Activated CD8-positive, alpha-beta memory T cell treated with anti-CD3 and anti-CD28 coated beads for 48 hours (primary cell): ENCODE measurements around the gene HACL1.

Experiments
- DNase-seq, 3 experiments: peaks; one replicate each; pipeline ENCODE4 v3.0.0-alpha.2; 2020; ENCODE audit warnings: low read depth in 2 of 3, low spot score in 2 of 3

HACL1 gene

GRCh38 chr3:15528854-15529537 lies 72.4 kb downstream of the HACL1 start:
- no peak for DNase-seq

DNA sequence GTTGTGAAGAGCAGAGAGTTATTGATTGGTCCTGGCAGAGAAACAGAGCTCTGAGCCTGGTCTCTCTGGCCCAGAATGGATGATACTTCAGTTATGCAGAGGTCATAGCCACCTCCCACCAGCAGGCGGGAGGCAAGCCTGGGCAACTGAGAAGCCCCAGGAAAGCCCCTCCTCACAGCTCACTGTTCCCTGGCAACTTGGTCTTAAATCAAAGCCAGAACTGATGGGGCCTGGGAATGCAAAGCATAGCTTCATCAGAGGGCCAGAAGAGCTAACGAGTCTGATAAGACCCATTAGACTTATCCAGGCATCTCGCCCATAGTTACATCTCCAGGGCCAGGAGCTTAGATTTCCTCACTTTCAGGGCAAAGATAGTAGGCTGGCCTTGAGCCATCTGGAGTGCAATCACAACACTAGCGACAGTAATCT lies 74.3 kb downstream of the HACL1 start:
- DNase-seq, result no peak

DNA sequence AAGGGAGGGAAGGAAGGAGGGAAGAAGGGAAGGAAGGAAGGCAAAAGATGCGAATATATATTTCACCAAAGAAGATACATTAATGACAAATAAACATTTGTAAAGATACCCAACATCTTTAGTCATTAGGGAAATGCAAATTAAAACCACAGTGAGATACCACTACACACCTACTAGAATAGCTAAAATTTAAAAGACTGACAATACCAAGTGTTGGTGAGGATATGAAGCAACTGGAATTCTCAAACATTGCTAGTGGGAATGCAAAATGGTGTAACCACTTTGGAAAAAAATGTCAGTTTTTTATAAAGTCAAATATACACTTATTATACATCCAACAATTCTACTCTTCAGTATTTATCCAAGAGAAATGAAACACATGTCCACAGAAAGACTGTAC lies 75.6 kb downstream of the HACL1 start:
- DNase-seq, result no peak

- no peak for DNase-seq
Observed at GRCh38 chr3:15523660-15524417, 77.5 kb downstream of the HACL1 start.

GRCh38 chr3:15522016-15522415 lies 79.4 kb downstream of the HACL1 start:
- no peak for DNase-seq

DNA sequence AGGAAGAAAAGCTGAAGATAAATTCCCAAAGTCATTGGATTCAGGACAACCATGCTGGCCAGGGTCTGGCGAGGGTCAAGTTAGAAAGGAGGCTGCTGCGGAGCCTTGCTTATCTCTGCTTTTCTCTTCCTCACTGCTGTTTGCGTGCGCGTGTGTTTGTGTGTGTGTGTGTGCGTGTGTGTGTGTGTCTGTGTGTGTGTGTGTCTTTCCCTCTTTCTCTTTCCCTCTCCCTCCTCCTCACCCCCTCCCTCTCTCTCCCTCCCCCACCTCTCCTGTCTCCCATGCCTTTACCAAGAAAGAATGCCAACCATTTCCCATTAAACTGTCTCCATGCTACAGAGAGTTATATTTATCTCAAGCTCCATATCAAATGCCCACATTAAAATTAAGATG lies 79.8 kb downstream of the HACL1 start, which contains the start of gene COLQ:
COLQ (minus strand) TSS at position 134 of the 393 bp plus-strand sequence; CDS start at position 53, 81 bp downstream.
- DNase-seq, result no peak

GRCh38 chr3:15520804-15521572 lies 80.4 kb downstream of the HACL1 start:
- no peak for DNase-seq

DNA sequence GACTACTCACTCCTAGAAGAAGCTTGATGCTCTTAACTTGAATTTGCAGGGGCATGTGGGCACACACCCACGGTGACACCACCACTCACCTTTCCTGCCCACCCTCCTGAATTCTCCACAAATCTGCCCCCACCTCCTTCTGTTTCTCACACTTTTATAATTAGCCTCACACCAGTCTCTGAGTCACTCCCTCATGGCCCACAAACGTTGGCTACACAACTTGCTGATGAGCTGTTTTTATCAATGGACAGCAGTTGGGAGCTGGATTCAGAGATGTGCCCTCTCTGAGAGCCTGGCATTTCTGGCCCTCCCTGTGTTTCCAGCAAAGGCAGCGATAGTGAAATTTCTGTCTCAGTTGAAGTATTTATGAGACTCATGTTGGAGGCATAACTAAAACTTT lies 81.2 kb downstream of the HACL1 start:
- no peak for DNase-seq

- no peak for DNase-seq
Observed at GRCh38 chr3:15519096-15519495, 82.3 kb downstream of the HACL1 start.

GRCh38 chr3:15514663-15515340 lies 86.6 kb downstream of the HACL1 start:
- DNase-seq, result no peak

- no peak for DNase-seq
Observed at GRCh38 chr3:15513810-15514662, 87.3 kb downstream of the HACL1 start.

GRCh38 chr3:15513116-15513515 lies 88.3 kb downstream of the HACL1 start:
- no peak for DNase-seq

GRCh38 chr3:15512166-15512565 lies 89.2 kb downstream of the HACL1 start:
- DNase-seq, result no peak

DNA sequence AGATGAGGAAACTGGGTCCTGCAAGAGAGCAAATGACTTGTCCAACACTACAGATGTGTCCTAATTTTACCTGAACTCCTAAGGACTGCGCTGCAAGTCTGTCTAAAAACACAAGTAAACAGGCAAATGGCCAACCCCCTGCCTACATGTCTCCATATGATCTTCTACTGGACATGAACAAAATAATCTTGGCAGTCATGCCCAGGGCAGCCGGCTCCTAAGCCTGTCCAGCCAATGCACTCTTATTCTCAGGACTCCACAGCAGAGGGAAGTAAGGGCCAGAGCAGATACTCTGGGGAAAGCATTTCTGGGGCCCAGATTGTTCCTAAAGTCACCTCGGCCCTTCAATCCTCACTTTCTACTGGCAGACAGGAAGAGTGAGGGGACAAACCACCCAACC lies 90.2 kb downstream of the HACL1 start:
- DNase-seq, result no peak
